ENCODE results near the gene SLC25A2.
A peak's percentile ranks its signal among the peaks of the same experiment; 100 is the strongest.
"Not testable (repeated sequence)": the region's sequence is repeated elsewhere in the genome, so short reads cannot be mapped to it uniquely, and the experiment has no call there.

The SLC25A2 gene

GRCh38 chr5:141303756-141304155, at the start of gene SLC25A2:
TSS of gene SLC25A2 (minus strand) at chr5:141304049. CDS start at chr5:141303865, 184 bp downstream.
- DNase-seq: no peak

GRCh38 chr5:141351591-141351990, 47.7 kb upstream of the SLC25A2 start:
- no peak for DNase-seq

DNA sequence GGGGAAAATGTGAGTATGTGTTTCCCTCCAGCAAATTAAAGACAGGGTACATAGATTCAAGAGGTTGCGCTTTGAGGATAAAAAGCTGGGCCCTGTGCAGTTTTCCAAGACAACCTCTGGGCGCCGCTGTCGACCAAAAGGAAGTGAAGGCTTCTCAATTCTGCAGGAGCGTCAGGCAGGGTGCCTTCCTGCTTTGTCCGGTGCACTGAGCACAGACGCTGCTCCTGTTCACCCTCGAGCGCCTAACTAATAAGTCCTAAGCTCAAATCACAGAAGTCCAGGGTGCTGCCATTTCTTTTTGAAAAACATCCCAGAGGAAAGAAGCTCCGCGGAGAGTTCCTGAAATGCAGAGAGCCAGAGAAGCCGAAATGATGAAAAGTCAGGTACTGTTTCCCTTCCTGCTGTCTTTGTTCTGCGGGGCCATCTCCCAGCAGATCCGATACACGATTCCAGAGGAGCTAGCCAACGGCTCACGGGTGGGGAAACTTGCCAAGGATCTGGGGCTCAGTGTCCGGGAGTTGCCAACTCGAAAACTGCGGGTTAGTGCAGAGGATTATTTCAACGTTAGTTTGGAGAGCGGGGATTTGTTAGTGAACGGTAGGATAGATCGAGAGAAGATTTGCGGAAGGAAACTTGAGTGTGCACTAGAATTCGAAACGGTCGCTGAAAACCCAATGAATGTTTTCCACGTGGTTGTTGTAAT, 46.2 kb upstream of the SLC25A2 start, which contains the start of gene PCDHGB1:
PCDHGB1 (plus strand) TSS at position 183 of the 703 bp plus-strand sequence; CDS start at position 345, 162 bp downstream.
- DNase-seq: peak; percentile 18 to 46

- not testable (repeated sequence) for DNase-seq
These were observed 42.2 kb upstream of the SLC25A2 start for GRCh38 chr5:141346017-141346416.

DNA sequence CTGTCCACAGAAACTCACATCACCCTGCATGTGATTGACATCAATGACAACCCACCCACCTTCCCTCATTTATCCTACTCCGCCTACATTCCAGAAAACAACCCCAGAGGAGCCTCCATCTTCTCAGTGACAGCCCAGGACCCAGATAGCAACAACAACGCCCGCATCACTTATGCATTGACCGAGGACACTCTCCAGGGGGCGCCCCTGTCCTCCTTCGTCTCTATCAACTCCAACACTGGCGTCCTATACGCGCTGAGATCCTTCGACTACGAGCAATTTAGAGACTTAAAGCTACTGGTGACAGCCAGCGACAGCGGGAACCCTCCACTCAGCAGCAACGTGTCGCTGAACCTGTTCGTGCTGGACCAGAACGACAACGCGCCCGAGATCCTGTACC, 41.5 kb upstream of the SLC25A2 start:
- DNase-seq: no peak

- DNase-seq: no peak
These were observed 40.2 kb upstream of the SLC25A2 start for GRCh38 chr5:141343953-141344463.

DNA sequence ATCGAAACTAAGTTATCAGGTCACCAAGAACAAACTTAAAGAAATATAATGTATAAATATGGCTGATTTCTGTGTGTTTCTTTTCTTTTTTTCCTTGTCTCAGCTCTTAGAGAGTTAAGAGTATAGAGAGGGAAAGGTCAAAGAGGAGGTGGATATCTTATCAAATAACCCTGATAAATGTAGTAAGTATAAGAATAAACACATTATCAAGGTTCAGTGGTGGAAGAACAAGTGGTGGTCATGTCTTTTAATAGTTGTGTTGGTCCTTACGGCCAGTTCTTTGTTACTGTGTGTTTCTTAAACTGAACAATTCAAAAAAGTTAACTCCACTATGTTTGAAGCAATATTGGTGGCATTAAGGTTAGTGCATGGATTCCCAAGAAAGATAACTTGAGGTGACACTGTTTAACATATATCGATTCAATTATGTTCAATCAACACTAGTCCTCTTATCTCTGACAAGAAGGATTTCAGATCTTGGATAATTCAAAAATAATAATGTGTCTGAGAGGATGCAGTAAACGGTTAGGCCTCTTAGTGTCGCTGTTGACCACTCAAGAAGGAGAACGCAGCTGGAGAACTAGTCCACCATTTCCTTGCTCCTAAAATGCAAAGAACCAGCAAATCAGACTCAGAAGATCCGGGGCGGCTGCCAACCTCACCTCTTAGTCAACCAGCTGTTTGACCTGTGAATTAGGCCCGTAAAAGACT, 39.5 kb upstream of the SLC25A2 start, which contains the start of gene PCDHGA3:
PCDHGA3 (plus strand) TSS at position 588 of the 711 bp plus-strand sequence. CDS start 205 bp downstream, outside the sequence.
- no peak for DNase-seq

DNA sequence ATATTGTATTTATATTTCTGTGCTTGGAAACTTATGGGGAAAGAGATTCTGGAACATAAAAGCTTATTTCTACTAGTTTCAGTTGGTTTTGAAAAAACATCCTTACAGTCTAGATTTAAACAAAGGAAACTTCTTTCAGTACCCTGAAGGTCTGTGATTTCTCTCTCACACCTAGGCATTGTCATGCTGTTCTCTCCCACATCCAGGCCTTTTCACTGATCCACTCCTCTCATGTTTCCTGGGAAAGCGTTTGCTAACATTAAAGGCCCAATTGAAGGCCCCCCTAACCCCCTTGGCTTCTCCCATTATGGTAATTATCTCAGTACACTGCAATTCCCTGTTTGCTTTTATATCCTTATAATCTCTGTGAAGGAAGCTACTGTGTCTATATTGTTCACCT, 38.9 kb upstream of the SLC25A2 start:
- no peak for DNase-seq

GRCh38 chr5:141340781-141341354, 37.0 kb upstream of the SLC25A2 start:
- not testable (repeated sequence) for DNase-seq

DNA sequence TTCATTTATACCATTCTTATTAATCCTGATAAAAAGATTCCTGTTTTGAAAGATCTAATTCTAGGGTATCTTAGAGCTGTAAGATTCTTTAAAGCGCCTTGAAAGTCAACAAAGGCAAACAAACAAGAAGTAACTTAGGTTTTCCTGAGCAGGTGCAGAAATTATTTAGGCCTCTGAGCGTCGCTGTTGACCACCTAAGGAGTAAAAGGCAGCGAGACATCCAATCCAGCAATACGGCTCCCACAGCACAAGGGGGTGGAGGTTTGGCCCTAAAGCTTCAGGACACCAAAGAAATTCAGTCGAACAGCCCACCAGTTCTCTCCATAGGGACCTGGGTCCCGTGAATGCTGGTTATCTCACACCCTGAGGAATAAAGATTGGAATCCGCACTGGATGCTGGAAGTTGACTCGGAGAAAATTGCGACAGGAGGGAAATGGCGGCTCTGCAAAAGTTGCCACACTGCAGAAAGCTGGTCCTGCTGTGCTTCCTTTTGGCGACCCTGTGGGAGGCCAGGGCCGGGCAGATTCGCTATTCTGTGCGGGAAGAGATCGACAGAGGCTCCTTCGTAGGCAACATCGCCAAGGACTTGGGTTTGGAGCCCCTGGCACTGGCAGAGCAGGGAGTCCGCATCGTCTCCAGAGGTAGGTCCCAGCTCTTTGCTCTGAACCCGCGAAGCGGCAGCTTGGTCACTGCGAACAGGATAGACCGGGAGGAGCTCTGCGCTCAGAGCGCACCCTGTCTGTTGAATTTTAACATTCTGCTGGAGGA, 34.9 kb upstream of the SLC25A2 start, which contains the start of gene PCDHGA2:
PCDHGA2 (plus strand) TSS at position 223 of the 769 bp plus-strand sequence.
- DNase-seq: no peak

GRCh38 chr5:141332571-141332970, 28.7 kb upstream of the SLC25A2 start:
- DNase-seq: not testable (repeated sequence)

DNA sequence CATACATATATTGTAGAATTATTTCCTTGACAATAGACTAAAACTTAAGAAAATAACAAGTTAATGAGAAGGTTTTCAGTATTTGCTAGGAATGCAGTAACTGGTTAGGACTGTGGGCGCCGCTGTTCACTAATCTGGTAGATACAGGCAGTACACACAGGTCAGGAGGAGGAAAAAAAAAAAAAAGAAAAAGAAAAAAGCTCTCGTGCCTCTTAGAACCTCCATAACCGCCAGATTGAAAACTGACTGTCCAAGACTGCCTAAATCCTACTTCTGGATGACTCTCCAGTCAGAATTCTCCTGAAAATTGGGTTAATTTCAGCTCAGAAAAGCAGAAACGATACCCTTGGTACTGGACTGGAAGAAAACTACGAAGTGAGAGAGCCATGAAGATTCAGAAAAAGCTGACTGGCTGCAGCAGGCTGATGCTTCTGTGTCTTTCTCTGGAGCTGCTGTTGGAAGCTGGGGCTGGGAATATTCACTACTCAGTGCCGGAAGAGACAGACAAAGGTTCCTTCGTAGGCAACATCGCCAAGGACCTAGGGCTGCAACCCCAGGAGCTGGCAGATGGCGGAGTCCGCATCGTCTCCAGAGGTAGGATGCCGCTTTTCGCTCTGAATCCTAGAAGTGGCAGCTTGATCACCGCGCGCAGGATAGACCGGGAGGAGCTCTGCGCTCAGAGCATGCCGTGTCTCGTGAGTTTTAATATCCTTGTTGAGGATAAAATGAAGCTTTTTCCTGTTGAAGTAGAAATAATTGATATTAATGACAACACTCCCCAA, 26.6 kb upstream of the SLC25A2 start, which contains the start of gene PCDHGA1:
PCDHGA1 (plus strand) TSS at position 216 of the 782 bp plus-strand sequence.
- peak; percentile 16 to 31 for DNase-seq

DNA sequence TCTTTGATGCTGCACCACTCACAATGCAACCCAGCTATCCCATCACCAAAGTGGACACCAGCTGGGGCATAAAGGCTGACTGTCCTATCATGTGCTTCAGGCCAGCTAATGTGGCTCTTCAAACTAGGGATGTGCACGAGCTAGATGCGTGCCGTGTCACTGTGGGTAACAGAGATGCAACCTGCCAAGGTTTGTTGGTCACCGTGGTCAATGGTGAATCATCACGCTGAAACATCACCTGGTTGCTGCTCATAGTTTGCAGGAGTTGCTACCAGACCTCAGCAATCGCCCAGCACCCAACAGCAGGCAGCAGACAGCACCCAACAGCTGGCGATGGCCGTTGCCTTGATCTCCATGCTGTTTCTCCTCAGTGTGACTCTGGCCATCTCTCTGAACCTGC, 24.4 kb upstream of the SLC25A2 start:
- no peak for DNase-seq

DNA sequence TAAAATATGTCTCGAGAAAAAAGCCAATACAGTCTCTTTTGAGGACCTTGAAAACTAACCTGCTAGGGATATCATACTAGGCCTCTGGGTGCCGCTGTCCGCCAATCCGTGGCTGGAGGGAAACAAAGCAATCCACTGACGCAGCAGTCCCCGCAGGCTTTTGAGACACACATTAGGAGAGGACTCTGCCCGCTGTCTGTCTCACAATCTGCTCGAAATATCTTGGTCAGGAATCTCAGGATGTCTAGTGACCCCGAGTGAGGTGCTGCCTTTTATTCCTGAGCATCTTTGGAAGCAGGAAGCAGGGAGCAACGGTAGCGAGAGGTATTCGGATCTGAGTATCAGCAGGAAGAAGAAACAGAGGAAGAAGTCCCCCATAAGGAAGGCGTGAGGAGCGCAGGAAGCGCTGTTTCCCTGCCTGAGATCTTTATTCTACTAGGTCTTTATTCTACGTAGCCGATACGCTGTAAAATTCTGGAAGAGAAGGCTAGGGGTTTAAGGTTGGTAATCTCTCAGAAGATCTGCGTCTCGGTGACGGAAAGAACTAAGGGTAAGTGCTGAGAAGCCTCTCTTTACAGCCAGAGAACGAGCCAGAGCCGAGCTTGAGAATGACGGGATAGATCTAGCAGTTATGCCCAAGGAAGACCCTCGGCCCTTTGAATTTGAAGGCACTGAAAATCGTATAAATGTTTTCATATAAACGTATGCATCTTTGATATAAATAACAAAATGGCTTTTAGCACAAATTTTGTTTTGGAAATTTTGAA, 22.4 kb upstream of the SLC25A2 start:
- peak; percentile 72 to 73 for DNase-seq

- DNase-seq: no peak
These were observed 18.4 kb upstream of the SLC25A2 start for GRCh38 chr5:141322261-141322660.

DNA sequence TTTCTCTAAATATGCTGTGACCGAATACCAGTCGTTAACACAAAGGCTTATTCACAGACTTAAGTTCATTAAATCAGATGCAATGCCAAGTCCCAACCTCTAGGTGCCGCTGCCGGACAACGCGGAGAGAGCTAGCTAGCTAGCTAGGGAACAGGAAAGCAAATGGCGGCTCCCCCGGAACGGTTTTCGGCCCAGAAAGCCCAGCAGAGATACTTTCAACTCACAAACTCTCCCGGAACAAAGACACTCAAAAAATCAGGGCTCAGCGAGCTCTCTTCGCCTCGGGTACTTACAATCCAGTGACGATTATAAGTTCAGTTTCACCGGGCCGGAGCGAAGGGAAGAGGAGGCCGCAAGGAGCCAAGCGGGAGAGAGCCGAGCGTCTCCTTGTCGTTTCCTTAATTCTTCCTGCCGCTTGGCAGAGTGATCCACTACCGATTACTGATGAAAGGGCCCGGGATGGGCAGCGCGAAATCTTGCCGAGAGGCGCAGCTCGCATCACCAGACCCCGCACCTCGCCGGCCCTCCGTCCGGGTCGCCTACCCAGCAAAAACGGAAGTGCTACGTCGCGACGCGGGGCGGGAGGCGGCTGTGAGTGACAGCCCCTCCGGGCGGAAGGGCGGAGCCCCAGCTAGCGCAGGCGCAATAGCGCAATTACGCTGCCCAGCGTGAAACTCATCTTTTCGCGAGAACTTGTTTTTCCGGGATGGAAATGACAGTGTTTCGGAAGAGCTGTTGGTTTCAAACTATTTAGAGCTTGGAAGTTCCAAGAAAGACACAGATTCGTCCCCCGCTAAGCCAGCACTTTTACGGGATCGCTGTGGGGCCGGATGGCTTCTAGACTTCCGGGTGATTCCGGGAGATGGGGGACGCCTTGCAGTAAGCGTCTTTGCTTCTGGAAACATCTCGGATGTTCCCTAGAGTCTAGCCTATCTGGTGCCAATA, 16.6 kb upstream of the SLC25A2 start, which contains the start of gene TAF7:
TAF7 (minus strand) TSS at position 560 of the 945 bp plus-strand sequence. CDS start 740 bp downstream, outside the sequence.
- peak; percentile 94 for DNase-seq

DNA sequence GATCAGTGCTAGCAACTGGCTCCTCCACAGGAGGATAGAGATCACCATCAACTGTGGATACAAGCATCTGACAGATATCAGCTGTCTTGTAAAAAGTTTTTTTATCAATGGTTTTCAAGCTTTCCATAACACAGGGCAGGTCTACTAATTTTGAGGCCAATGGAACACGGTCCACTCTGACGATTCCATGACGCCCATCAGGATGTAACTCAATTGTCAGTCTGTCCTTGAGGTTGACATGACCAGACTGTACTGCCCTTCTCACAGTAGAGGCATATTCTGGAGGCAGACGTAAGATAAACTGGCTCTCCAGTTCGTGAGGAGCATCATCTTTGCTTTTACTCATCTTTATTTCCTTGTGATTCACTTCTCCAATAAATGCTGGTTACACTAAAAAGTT, 15.8 kb upstream of the SLC25A2 start:
- DNase-seq: no peak

- DNase-seq: no peak
These were observed 15.4 kb upstream of the SLC25A2 start for GRCh38 chr5:141319202-141319601.

DNA sequence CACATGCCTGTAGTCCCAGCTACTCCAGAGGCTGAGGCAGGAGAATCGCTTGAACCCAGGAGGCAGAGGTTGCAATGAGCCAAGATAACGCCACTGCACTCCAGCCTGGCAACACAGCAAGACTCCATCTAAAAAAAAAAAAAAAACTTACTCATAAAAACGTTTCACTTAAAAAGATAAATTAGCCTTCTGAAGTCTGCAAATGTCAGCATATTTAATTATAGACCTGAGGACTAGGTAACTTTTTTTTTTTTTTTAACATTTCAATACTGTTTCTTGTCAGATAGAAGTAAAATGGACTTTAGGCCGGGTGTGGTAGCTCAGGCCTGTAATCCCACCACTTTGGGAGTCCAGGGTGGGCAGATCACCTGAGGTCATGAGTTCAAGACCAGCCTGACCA, 13.1 kb upstream of the SLC25A2 start:
- DNase-seq: not testable (repeated sequence)
